DND-41 (cell line): Measurements from ENCODE around the gene RPA1.

Source experiments
- EZH2 ChIP-seq: IDR thresholded peaks from 3 replicates; pipeline ENCODE4 v1.6.1; 2012; ENCODE audit warnings: borderline replicate concordance, low read depth, mild to moderate bottlenecking, moderate library complexity, low read length, inconsistent platforms; ENCODE audit not compliant: severe bottlenecking
- TF ChIP-seq, protein P1 (sequence below): IDR thresholded peaks from 2 replicates; pipeline ENCODE4 v1.5.1; 2012; ENCODE audit warnings: borderline replicate concordance, low read length, moderate library complexity, mild to moderate bottlenecking; ENCODE audit not compliant: poor library complexity, severe bottlenecking; ENCODE audit errors: extremely low read depth

- TF ChIP-seq, protein P1, sequence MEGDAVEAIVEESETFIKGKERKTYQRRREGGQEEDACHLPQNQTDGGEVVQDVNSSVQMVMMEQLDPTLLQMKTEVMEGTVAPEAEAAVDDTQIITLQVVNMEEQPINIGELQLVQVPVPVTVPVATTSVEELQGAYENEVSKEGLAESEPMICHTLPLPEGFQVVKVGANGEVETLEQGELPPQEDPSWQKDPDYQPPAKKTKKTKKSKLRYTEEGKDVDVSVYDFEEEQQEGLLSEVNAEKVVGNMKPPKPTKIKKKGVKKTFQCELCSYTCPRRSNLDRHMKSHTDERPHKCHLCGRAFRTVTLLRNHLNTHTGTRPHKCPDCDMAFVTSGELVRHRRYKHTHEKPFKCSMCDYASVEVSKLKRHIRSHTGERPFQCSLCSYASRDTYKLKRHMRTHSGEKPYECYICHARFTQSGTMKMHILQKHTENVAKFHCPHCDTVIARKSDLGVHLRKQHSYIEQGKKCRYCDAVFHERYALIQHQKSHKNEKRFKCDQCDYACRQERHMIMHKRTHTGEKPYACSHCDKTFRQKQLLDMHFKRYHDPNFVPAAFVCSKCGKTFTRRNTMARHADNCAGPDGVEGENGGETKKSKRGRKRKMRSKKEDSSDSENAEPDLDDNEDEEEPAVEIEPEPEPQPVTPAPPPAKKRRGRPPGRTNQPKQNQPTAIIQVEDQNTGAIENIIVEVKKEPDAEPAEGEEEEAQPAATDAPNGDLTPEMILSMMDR, result no peak
- no peak for TF ChIP-seq EZH2
Measured at GRCh38 chr17:1839516-1839915, 9.7 kb downstream of the RPA1 start.
